Muscle of arm (tissue), 12 donors: ENCODE results near the gene TIMP2. TPM values are rescaled to one million over a fixed set of nuclear protein-coding genes. Genes with fewer than 3 reads are reported as not detected.
"Not testable (repeated sequence)": the region's sequence is repeated elsewhere in the genome, so short reads cannot be mapped to it uniquely, and the experiment has no call there.

Experiments used
- DNase-seq: peaks from one replicate; pipeline ENCODE4 v3.0.0-alpha.2; 2013
- polyA plus RNA-seq, 12 donors: library from polyadenylated mRNA; unstranded; fragments of 120-200 nt; gene quantifications; one replicate each; pipeline ENCODE4 v1.2.1, GENCODE V29; 2013; ENCODE audit not compliant: insufficient read length in 12 of 12

TIMP2 gene
- polyA plus RNA-seq, 12 donors = 170 to 334 (median 201) TPM; not detected in 1

DNA sequence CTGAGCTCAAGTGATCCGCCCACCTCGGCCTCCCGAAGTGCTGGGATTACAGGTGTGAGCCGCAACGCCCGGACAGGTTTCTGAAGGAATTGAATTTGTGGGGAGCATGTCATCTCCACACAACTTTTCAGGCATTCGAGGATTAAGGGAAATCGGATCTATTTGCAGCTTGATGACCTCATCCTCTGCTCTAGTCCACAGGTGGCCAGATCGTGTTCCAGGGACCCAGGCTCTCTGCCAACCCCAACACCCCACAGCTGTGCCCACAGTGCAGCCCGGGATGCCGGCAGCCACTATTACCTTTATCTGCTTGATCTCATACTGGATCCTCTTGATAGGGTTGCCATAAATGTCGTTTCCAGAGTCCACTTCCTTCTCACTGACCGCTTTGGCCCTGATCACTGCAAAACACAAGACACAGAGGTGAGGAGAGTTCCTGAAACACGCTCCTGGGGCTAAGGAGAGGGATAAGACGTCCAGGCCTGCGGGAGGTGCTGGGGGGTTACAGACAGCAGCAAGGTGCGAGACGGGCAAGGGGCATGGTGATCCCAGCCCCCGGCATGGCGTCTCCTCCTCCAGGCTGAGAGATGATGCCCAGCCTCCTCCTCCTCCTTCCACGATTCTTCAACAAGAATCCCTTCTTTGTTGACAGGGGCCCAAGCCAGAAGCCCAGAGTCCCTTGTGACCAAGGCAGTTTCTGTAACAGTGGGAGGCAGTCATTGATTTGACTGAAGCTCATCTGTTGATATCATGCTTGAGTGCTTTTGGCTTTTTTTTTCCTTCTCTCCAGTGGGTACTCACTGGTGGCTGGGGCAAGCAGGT, 51.5 kb downstream of the TIMP2 start:
- peak; percentile 51 for DNase-seq

DNA sequence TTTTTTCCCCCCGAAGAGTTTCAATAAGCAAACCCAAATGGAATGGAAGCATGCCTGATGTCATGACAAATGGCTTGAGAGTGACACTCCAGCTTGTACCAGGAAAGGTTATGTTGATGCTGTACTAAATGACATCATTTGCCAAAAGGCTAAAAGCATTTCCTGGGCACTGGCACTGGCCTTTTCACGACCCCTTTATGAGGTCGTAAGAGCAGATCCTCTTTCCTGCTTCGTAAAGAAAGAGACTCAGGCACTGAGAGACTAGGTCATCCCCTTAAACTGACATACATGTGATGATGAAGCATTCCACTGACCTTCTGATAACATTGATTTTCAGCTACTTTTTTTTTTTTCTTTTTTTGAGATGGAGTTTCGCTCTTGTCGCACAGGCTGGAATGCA, 52.7 kb downstream of the TIMP2 start:
- DNase-seq = no peak

DNA sequence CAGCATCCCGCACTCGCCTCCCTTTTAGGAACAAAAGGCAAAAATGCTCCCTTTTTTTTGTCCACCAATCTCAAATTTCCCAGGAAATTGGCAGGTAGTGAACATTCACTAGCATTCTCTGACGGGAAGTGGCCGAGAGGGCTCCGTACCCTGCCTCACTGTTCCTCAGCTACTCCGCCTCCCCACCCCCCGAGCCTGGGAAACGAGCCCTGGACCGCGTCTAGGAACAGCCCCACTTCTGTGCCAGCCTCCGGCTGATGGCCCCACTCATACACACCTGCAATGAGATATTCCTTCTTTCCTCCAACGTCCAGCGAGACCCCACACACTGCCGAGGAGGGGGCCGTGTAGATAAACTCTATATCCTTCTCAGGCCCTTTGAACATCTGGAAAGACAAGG, 54.6 kb downstream of the TIMP2 start:
- no peak for DNase-seq

DNA sequence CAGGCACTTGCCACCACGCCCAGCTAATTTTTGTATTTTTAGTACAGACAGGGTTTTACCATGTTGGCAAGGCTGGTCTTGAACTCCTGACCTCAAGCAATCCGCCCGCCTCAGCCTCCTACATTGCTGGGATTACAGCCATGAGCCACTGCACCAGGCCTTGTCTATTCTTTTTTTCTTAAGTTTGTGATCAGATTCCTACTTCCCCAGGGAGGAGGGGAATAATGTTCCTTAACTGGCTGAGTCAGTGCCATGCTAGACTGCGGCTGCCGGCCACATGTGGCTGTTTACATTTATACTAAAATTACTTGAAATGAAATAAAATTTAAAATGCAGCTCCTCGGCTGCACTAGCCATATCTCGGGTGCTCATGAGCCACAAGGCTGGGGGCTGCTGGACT, 56.8 kb downstream of the TIMP2 start:
- no peak for DNase-seq

DNA sequence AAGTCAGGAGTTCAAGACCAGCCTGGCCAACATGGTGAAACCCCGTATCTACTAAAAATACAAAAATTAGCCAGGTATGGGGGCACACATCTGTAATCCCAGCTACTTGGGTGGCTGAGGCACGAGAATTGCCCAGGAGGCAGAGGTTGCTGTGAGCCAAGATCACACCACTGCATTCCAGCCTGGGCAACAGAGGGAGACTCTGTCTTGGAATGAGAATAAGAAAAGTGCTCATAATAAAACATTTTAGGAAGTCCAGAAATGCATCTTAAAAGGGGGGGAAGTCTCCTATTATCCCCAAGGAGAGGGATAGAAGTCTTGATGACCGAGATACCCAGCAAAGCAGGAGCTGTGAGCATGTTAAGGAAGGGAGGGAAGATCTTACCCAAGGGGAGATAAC, 58.1 kb downstream of the TIMP2 start:
- not testable (repeated sequence) for DNase-seq

DNA sequence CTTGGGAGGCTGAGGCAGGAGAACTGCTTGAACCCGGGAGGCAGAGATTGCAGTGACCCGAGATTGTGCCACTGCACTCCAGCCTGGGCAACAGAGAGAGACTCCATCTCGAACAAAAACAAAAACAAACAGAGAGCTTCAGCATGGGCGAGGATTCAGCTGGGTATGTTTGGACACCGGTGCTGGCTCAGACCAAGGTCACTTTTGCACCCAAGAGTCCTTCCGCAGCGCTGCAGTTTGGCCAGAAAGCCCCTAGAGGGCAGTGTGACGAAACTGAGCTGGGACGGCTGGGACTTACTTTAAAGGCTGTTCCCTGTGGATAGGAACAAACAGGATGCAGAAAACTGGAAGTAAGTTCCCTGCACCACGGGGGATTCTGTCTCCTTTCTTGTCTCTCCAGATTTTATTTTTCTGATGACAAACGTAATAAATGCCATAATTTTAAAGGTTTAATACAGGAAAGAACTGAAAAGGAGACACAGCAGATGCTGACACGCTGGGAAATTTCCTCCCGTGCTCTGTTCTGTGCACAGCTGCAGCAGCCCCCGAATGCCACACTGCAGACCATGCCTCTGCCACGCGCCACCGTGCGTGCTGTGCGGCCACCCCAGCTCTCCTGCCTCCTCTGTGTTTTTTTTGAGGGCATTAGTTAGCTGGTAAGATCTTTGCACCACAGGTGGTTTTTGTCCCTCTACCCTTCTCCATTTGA, 59.4 kb downstream of the TIMP2 start:
- DNase-seq = peak; percentile 82

DNA sequence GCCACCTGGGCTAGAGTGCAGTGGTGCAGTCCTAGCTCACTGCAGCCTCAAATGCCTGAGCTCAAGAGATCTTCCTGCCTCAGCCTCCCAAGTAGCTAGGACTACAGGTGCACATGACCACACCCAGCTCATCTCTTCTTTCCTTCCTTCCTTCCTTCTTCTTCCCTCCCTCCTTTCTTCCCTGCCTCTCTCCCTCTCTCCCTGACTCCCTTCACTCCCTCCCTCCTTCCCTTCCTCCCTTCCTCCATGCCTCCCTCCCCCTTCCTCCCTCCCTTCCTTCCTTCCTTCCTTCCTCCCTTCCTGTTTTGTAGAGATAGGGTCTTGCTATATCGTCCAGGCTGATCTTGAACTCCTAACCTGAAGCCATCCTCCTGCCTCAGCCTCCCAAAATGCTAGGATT, 61.1 kb downstream of the TIMP2 start:
- no peak for DNase-seq

DNA sequence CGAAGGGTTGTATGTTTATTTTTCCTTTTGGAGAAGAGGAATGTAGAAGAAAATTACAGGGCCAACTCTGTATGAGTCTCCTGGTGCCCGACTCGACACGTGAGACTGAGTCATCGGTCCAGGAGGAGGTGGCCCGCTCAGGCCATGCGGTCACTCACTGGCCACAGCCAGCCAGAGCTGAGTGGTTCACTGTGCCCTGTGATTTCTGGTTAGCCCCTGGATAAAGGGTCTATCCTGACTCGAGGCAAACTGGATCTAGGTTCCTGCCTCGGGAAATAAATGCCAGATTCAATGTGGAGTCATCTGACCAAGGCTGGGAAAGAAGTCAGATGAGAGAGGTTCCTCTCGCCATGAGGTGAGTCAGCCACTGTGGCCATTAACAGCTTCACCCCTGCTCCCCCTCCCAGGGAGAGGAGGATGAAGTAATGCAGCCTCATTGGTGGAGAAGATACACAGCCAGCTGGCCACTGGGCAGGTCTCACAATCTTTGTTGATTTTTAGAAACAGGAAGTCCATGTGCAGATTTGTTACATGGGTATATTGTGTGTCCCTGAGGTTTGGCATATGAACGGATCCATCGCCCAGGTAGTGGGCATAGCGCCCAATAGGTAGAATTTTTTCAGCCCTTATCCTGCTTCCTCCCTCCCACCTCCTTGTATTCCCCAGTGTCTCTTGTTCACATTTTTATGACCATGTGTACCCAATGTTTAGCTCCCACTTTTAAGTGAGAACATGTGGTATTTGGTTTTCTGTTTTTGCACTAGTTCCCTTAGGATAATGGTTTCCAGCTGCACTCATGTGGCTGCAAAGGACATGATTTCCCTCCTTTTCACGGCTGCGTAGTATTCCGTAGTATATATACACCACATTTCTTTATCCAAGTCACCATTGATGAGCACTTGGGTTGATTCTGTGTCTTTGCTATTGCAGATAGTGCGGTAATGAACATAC, 62.8 kb downstream of the TIMP2 start:
- no peak for DNase-seq

DNA sequence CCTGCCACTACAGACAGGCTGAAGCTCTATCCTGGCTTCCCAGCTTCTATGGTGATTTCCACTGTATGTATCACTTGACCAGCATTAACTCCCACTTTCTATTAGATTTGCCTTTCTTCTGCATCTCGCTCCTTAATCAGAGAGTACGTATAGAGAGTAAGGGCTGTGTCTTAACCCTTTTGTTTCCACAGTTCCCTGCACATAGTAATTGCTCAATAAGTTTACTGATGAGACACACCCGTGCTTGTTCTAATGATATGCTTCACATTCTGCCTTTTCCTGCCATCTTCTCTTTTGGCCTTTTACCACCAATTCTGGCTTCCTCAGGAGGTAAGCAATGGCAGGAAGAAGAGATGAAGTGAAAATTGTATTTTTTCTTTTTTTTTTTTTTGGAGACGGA, 64.0 kb downstream of the TIMP2 start:
- DNase-seq = no peak

DNA sequence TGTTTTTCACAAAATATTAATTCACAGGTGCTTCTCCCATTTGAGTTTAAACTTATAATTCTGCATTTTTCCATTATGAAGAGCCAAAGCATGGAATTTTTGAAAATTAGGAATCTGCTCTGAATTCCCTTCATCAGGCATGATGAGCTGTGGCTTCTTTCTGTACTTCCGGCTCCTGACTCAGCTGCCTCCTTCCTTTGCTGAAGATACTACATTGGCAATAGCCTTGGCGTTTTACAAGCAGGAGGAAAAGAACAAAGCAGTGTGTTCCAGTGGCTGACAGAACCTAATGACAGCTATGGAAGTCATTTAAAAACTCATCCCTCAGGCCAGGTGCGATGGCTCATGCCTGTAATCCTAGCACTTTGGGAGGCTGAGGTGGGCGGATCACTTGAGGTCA, 66.1 kb downstream of the TIMP2 start:
- DNase-seq = no peak

DNA sequence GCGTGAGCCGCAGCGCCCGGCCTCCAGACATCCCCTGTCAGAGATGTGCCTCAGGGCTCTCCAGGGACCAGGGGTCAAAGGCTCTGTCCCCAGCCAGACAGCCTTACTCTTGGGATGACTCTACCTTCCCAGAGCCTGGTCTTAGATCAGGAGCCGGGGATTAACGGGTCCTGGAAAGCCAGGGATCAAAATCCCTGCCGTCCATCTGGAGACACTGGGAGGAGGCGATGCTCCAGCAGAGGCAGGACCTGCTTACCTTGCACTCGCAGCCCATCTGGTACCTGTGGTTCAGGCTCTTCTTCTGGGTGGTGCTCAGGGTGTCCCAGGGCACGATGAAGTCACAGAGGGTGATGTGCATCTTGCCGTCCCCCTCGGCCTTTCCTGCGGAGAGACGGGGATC, 67.9 kb downstream of the TIMP2 start:
- no peak for DNase-seq

DNA sequence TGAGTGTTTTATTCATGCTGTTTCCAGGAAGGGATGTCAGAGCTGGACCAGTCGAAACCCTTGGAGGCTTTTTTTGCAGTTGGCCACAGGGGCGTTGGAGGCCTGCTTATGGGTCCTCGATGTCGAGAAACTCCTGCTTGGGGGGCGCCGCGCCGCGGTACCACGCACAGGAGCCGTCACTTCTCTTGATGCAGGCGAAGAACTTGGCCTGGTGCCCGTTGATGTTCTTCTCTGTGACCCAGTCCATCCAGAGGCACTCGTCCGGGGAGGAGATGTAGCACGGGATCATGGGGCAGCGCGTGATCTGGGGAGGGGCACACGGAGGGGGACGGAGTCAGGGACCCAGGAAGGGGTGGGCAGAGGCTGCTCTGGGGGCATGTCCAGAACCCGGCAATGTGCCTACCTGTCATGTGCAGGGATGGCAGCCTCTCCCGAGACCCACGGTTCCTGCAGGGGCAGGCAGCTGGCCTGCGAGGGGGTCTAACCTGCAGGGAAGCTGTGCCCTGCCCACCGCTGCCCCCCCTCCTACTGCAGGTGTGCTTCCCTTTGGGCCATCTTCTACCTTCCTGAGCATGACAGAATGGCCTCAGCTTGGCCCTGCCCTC, 69.5 kb downstream of the TIMP2 start:
- DNase-seq = no peak

DNA sequence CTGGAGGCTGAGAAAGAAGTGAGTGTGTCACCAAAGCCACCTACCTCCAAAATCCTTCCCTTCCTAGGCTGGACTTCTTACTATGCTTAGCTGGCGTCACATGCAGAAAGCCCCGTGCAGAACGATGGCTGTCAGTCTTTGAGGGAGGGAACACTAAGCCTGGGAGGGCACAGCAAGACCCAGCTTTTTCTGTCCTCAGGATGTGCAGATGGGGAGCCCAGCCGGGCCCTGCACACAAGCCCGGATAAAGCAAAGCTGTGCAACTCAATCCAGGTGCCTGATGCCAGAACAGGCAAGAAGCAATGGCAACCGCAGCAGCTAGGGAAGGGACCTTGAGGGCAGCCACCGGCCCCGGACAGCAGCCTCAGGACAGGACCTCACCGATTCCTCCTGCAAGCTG, 70.7 kb downstream of the TIMP2 start:
- no peak for DNase-seq

DNA sequence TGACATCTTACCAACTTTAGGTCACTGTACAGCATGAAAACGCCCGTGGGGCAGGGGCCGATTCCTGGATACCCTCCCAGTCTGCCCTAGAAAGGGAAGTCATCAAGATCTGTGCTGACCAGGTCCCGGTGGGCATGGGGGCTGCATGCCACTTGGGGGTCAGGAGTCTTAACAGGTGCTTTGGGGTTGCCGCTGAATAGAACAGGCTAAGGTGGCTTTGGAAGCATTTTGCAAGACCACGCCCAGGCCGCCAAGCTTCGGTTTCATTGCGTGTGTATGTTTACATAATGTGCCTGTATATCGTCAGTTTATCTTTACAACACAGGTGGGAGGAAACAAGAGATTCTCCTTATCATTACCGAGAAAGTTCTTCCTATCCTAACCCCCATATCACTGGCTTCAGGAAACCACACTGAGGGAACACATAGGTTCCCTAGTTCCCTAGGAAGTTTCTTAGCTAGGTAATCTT, 71.2 kb downstream of the TIMP2 start:
- no peak for DNase-seq

DNA sequence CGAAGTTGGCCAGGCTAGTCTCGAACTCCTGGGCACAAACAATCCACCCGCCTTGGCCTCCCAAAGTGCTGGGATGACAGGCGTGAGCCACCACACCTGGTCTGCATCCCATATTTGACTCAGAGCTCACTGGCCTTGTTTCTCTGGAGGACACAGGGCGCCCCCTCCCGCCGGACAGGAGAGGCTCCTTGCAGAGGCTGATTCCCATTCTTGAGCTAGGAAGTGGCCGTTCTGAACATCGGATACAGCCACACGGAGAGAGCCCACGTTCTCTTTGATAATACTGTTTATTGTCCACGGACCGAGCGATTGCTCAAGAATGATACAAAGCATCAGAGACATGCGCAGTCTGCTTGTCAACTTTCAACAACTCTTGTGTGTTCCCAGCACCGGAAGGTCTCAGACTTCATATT, 72.5 kb downstream of the TIMP2 start:
- no peak for DNase-seq

DNA sequence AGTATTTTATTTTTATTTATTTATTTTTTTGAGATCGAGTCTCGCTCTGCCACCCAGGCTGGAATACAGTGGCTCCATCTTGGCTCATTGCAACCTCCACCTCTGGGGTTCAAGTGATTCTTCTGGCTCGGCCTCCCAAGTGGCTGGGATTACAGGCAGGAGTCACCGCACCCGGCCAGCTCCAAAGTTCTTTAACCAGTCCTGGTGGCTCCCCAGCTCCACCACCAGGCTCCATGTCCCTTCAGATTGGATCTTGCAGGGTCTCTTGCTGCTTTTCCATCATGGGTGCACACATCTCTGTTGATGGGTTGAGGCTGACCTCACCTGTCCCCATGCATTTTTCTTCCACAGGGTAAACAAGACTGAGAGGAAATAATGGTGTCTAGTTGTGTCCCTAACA, 76.2 kb downstream of the TIMP2 start:
- DNase-seq = no peak

DNA sequence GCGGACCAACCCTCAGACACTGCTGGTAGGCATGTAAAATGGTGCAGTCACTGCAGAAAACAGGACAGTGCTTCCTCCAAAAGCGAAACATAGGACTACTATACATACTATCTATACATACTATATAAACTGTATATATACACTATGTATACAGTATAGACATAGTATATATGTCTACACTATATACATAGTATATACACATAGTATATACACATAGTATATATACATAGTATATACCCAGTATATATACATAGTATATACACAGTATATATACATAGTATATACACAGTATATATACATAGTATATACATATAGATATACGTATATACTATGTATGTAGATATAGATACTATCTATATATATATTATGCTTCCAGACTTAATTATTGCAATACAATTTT, 78.1 kb downstream of the TIMP2 start:
- no peak for DNase-seq

DNA sequence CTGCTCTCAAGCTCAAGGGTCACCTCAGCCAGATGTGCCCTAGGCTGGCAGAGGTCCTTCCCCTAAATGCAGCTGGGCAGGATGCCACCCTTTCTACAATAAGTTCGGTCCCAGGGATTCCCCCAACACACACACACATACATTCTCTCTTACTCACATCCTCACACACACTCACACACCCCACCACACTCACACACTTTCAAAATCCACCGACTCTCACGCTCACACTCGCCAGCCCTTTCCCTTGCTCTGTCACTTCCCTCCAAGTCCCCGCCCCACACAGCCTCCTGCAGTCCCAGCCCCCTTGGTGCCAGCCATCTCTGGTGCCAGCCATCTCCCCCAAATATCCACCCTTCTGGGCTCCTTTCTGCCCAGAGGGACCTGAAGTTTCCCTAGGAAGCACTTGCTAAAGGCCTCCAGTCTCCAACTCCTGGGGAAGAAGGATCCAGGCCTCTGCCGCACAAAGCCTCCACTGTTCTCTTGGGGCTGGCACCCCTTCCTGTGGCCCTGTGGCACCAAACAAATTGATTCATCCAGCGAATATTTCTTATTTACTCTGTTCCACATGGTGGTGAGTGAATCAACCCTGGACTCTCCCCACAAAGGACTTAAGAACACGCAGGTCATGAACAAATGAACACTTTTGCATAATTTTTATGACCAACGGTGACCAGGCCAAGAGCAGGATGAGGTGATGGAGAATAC, 80.7 kb downstream of the TIMP2 start:
- DNase-seq = no peak

DNA sequence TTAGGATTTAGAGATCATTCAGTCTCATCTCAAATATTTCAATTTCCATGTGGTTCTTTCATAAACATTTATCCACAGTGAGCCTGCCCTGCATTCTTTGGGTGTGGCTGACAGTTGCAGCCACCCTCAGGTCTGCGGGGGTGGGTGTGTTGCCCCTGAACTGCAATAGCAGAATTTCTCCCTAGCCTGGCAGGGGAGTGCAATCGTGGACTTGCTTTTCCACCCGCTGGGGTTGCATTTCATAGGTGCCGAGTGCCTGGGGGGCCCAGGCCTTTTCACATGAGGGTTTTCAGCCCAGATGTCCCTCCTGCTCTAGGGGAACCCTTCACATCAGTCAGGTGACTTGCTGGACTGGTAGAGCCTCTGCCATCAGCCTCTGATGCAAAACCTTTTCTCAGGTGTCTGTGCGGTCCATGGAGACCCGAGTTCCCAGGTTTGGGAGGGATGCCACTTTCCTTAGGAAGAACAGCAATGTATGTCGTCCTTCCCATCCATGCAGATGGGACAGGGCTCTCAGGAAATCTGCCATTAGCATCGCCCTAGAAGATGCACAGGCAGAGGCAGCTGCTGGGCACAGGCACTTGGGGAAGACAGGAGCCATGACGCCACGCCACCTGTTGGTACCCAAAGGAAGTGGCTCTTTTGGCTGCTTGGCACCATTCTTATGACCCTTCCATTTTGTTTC, 82.2 kb downstream of the TIMP2 start:
- no peak for DNase-seq
